K562 (cell line): ENCODE data around the gene COX11. TPM values are rescaled to one million over a fixed set of nuclear protein-coding genes. Genes with fewer than 3 reads are reported as not detected.

Source experiments
- ATAC-seq: fragments of 200-7000 bp; cut with Tn5 transposase; 3 replicates; pipeline ENCODE4 v1.9.1; 2020; ENCODE audit warnings: moderate library complexity
- BruUV-seq: library from RNA; stranded (reverse); fragments of 400-500 nt; replicated peaks from 2 replicates; lab custom pipeline; 2021; lab: Mats Ljungman, UMichigan
- CTCF ChIA-PET: fragments of 300-600 bp; formaldehyde crosslinking; extraction: SDS; loops from one replicate; lab custom pipeline; 2021; ENCODE audit warnings: low intra/inter-chr PET ratio; lab: Yijun Ruan, JAX
- POLR2A ChIA-PET: fragments of 300-600, 350-650 bp; sonication (Branson Sonifier 250); formaldehyde crosslinking; extraction: SDS; loops from one replicate; lab custom pipeline; 2021; ENCODE audit warnings: antibody characterized with exemption, inconsistent platforms; lab: Yijun Ruan, JAX
- DNase-seq, 4 experiments: peaks; one replicate each; pipeline versions ENCODE4 v3.0.0 to v3.0.0-alpha.2; 2011 to 2018; ENCODE audit warnings: low spot score in 3 of 4, mixed read lengths in 3 of 4; ENCODE audit errors: extremely low read depth in 1 of 4
- FAIRE-seq: peaks from 2 replicates; lab custom pipeline; 2011; peaks lifted over from hg19 to GRCh38; lab: Jason Lieb, UNC
- H2AFZ ChIP-seq: 2 replicates; pipeline ENCODE4 v1.6.0; 2011; ENCODE audit warnings: low read depth, low read length, control low read depth, inconsistent platforms
- H3K27ac ChIP-seq: fragments of 200-600 bp; 3 replicates; pipeline ENCODE4 v1.8.0; 2011; ENCODE audit warnings: low read depth, mild to moderate bottlenecking, control low read depth, inconsistent platforms, low read length, moderate library complexity, mixed read lengths; ENCODE audit errors: extremely low read depth
- H3K27me3 ChIP-seq, 2 experiments: fragments of 300-600 bp in 1 of 2; 2 replicates in 1 of 2; 3 replicates in 1 of 2; pipeline versions ENCODE4 v1.6.0 to v1.8.0; 2011; ENCODE audit warnings: inconsistent platforms in 2 of 2, low read length in 2 of 2, mild to moderate bottlenecking in 1 of 2, mixed read lengths in 1 of 2, moderate library complexity in 1 of 2; ENCODE audit not compliant: control insufficient read depth in 2 of 2, insufficient read depth in 2 of 2
- H3K36me3 ChIP-seq: fragments of 300-600 bp; 3 replicates; pipeline ENCODE4 v1.8.0; 2011; ENCODE audit warnings: mild to moderate bottlenecking, low read length, inconsistent platforms; ENCODE audit not compliant: control insufficient read depth, insufficient read depth
- H3K4me1 ChIP-seq, 2 experiments: fragments of 200-600 bp in 1 of 2; replicated peaks in 1 of 2; 2 replicates in 1 of 2; 3 replicates in 1 of 2; pipeline versions ENCODE4 v1.5.1 to v1.8.0; 2011; ENCODE audit warnings: inconsistent platforms in 2 of 2, low read length in 2 of 2, mild to moderate bottlenecking in 1 of 2, mixed read lengths in 1 of 2, moderate library complexity in 1 of 2; ENCODE audit not compliant: control insufficient read depth in 2 of 2, insufficient read depth in 2 of 2
- H3K4me2 ChIP-seq: 2 replicates; pipeline ENCODE4 v1.6.1; 2011; ENCODE audit warnings: low read length, control low read depth, inconsistent platforms, mixed read lengths; ENCODE audit not compliant: insufficient read depth
- H3K4me3 ChIP-seq: fragments of 200-600 bp; sonication (generic), shearing (Covaris generic); 2 replicates; pipeline ENCODE4 v1.5.1; 2016; ENCODE audit warnings: control low read depth, inconsistent platforms
- H3K79me2 ChIP-seq: fragments of 200-600 bp; 3 replicates; pipeline ENCODE4 v1.8.0; 2011; ENCODE audit warnings: low read length, inconsistent platforms; ENCODE audit not compliant: control insufficient read depth, insufficient read depth
- H3K9ac ChIP-seq, 2 experiments: 2 replicates each; pipeline versions ENCODE4 v1.6.0 to v1.6.1; 2011; ENCODE audit warnings: low read depth in 2 of 2, low read length in 2 of 2, control low read depth in 1 of 2, inconsistent platforms in 1 of 2, mild to moderate bottlenecking in 1 of 2, mixed read lengths in 1 of 2; ENCODE audit not compliant: insufficient read depth in 1 of 2
- H3K9me1 ChIP-seq: one replicate; pipeline ENCODE4 v1.6.0; 2011; ENCODE audit warnings: inconsistent platforms, mild to moderate bottlenecking, low read length, moderate library complexity; ENCODE audit not compliant: control insufficient read depth, insufficient read depth
- H3K9me3 ChIP-seq: replicated peaks from 2 replicates; pipeline ENCODE4 v1.5.1; 2011; ENCODE audit warnings: low read depth, low read length, inconsistent platforms; ENCODE audit not compliant: control insufficient read depth, insufficient read depth
- H4K20me1 ChIP-seq: replicated peaks from 2 replicates; pipeline ENCODE4 v1.6.1; 2011; ENCODE audit warnings: low read length, inconsistent platforms, mixed read lengths; ENCODE audit not compliant: control insufficient read depth, insufficient read depth
- KDM1A ChIP-seq, 2 experiments: fragments of 450-650 bp; IDR thresholded peaks; 2 replicates each; pipeline ENCODE4 v1.6.1; 2016; ENCODE audit warnings: mild to moderate bottlenecking in 2 of 2
- MEF2D ChIP-seq: conservative IDR thresholded peaks from 2 replicates; pipeline ENCODE4 v1.6.1; 2016; ENCODE audit warnings: low read depth, missing genetic modification characterization, missing compliant biosample characterization
- RBM34 ChIP-seq: fragments of 200-400 bp; formaldehyde crosslinking; IDR thresholded peaks from 2 replicates; pipeline ENCODE4 v1.6.1; 2018; ENCODE audit warnings: low read length, borderline replicate concordance; ENCODE audit not compliant: insufficient read depth
- SPI1 ChIP-seq: IDR thresholded peaks from 2 replicates; pipeline ENCODE4 v1.6.1; 2011; ENCODE audit warnings: low read depth, low read length, control low read depth, borderline replicate concordance
- TCF7L2 ChIP-seq: fragments of 150-350 bp; IDR thresholded peaks from 2 replicates; pipeline ENCODE4 v1.6.1; 2016; ENCODE audit warnings: low read depth, mild to moderate bottlenecking, low read length, moderate library complexity
- ZNF699 ChIP-seq: fragments of 250-450 bp; sonication (Bioruptor Pico); IDR thresholded peaks from 2 replicates; pipeline ENCODE4 v1.8.0; 2021; ENCODE audit warnings: mild to moderate bottlenecking, moderate library complexity; ENCODE audit not compliant: insufficient replicate concordance
- whole genome bisulfite sequencing: fragments of 100-300 bp; shearing (Covaris generic); methylation state at CpG from one replicate; pipeline ENCODE4 v1.1.6; 2016; ENCODE audit warnings: low coverage, mixed read lengths; ENCODE audit not compliant: insufficient coverage; ENCODE audit errors: missing lambda C conversion rate; 5-methylcytosine and 5-hydroxymethylcytosine counted together
- in situ Hi-C: fragments of 300-500 bp; cut with MboI; formaldehyde crosslinking; loops from 4 replicates; pipeline ENCODE4 v1.15.0; 2018; ENCODE audit warnings: inconsistent platforms, mixed read lengths
- intact Hi-C: fragments of 100-400 bp; cut with micrococcal nuclease; formaldehyde crosslinking; loops from 2 replicates; pipeline ENCODE4 v1.14.2; 2022
- polyA plus RNA-seq, 8 experiments: library from polyadenylated mRNA; depleted of rRNA in 4 of 8; stranded (reverse) in 5 of 8; unstranded in 3 of 8; fragments of >200 nt; fragmentation: Nextera tagmentation in 2 of 8; fragmentation: Illumina TruSeq in 1 of 8; extraction: Ambion mirVana in 2 of 8; extraction: Trizol in 1 of 8; gene quantifications; 2 replicates each; pipeline versions ENCODE4 v1.2.1 to v1.2.3, GENCODE V29; 2011 to 2014; ENCODE audit warnings: inconsistent platforms in 1 of 8, missing spikeins in 1 of 8
- total RNA-seq, 7 experiments: library from RNA; depleted of rRNA in 6 of 7; stranded (reverse); fragments of >200 nt in 6 of 7; fragmentation: Illumina TruSeq in 2 of 7; extraction: Trizol in 2 of 7; gene quantifications; 2 replicates each; pipeline versions ENCODE4 v1.2.1 to v1.2.3, GENCODE V29; 2011 to 2021; ENCODE audit warnings: low replicate concordance in 1 of 7
- TF ChIP-seq, protein P1 (sequence below): fragments of 250-450 bp; sonication (Bioruptor Pico); IDR thresholded peaks from 2 replicates; pipeline ENCODE4 v1.6.1; 2021; ENCODE audit warnings: mild to moderate bottlenecking
- TF ChIP-seq, protein P2 (sequence below): fragments of 250-450 bp; sonication (Bioruptor Pico); IDR thresholded peaks from 2 replicates; pipeline ENCODE4 v1.4.0; 2020; ENCODE audit warnings: mild to moderate bottlenecking, moderate library complexity
- TF ChIP-seq, protein P3 (sequence below): fragments of 450-650 bp; IDR thresholded peaks from 2 replicates; pipeline ENCODE4 v1.6.1; 2016; ENCODE audit warnings: missing biosample characterization, missing genetic modification characterization
- TF ChIP-seq, protein P4 (sequence below): sonication (generic); formaldehyde crosslinking; IDR thresholded peaks from 2 replicates; pipeline ENCODE4 v1.4.0; 2020; ENCODE audit warnings: mild to moderate bottlenecking, missing genetic modification reagents

The COX11 gene
- total and polyA plus RNA-seq, 9 of the 15 experiments (the other 6 are each of a cell fraction or from before 2014, with no cell fraction given): 18.5 to 112 (median 30.7) TPM

DNA sequence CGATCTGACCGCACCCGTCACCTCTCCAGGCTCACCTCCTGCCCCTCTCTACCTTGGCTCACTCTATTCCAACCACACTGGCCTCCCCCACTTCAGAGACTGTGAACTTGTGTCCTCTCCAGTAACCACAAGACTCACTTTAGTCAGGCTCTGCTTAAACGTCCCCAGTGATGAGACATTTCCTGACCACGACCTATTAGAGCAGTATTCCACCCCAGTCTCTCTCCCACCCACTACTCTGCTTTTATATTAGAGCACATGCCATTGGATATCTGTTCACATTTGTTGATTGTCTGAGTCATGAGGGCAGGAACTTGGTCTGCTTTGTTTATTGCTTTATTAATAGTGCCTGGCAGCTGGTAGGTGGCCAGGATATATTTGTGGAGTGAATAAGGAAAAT lies 20.1 kb downstream of the COX11 start (continued):
- TF ChIP-seq, protein P1, sequence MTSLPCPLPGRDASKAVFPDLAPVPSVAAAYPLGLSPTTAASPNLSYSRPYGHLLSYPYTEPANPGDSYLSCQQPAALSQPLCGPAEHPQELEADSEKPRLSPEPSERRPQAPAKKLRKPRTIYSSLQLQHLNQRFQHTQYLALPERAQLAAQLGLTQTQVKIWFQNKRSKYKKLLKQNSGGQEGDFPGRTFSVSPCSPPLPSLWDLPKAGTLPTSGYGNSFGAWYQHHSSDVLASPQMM (CRISPR knock-in tag): no peak
- TF ChIP-seq, protein P2, sequence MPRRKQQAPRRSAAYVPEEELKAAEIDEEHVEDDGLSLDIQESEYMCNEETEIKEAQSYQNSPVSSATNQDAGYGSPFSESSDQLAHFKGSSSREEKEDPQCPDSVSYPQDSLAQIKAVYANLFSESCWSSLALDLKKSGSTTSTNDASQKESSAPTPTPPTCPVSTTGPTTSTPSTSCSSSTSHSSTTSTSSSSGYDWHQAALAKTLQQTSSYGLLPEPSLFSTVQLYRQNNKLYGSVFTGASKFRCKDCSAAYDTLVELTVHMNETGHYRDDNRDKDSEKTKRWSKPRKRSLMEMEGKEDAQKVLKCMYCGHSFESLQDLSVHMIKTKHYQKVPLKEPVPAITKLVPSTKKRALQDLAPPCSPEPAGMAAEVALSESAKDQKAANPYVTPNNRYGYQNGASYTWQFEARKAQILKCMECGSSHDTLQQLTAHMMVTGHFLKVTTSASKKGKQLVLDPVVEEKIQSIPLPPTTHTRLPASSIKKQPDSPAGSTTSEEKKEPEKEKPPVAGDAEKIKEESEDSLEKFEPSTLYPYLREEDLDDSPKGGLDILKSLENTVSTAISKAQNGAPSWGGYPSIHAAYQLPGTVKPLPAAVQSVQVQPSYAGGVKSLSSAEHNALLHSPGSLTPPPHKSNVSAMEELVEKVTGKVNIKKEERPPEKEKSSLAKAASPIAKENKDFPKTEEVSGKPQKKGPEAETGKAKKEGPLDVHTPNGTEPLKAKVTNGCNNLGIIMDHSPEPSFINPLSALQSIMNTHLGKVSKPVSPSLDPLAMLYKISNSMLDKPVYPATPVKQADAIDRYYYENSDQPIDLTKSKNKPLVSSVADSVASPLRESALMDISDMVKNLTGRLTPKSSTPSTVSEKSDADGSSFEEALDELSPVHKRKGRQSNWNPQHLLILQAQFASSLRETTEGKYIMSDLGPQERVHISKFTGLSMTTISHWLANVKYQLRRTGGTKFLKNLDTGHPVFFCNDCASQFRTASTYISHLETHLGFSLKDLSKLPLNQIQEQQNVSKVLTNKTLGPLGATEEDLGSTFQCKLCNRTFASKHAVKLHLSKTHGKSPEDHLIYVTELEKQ: no peak
- TF ChIP-seq RBM34 (no peak), MEF2D (no peak), KDM1A (IDR thresholded peaks at IDR 0.05) (peak; percentile 26 to 42; a peak in 1 of 4 replicates)
- TF ChIP-seq, protein P3, sequence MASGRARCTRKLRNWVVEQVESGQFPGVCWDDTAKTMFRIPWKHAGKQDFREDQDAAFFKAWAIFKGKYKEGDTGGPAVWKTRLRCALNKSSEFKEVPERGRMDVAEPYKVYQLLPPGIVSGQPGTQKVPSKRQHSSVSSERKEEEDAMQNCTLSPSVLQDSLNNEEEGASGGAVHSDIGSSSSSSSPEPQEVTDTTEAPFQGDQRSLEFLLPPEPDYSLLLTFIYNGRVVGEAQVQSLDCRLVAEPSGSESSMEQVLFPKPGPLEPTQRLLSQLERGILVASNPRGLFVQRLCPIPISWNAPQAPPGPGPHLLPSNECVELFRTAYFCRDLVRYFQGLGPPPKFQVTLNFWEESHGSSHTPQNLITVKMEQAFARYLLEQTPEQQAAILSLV: no peak

DNA sequence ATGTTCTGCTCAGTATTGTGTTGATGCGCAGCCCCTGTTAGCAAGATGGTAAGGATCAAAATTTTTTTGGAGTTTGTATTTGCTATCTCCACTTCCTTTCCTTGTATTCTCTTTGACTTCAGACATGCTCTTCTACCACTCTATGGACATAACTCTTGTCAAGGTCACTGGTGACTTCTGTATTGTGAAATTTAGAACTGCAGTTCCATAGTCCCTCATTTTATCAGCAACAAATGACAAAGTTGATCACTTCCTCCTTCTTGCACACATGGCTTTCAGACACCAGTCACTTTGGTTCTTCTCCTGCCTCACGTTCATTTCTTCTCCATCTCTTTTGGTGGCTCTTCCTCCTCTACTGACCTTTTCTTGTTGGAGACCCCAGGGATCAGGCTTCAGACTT lies 21.1 kb downstream of the COX11 start:
- no peaks in the 10 kb centered on the region for H3K79me2 ChIP-seq
- BruUV-seq: no TSS peak
- H2AFZ ChIP-seq: no peak overlapping the region
- no peaks in the 10 kb centered on the region for H3K9me1 ChIP-seq
- H3K9ac ChIP-seq: no peak overlapping the region
- WGBS: 65% methylated on average over 2 of the region's 2 CpGs
- no peaks in the 10 kb centered on the region for H4K20me1 ChIP-seq
- ChIA-PET CTCF (no interaction called here), POLR2A (no interaction called here)
- no peak for FAIRE-seq
- no peak for ATAC-seq
- H3K4me1 ChIP-seq: peaks cover 0 to 3% of the 10 kb centered on the region in 2 experiments; a peak in 3 of 5 replicates
- no peaks in the 10 kb centered on the region for H3K27me3 ChIP-seq
- H3K9me3 ChIP-seq: no peaks in the 10 kb centered on the region
- peaks cover 18% of the 10 kb centered on the region; the same call in 2 of the 3 replicates for H3K36me3 ChIP-seq
- no peak overlapping the region for H3K27ac ChIP-seq
- H3K4me3 ChIP-seq: no peak overlapping the region
- no peak for DNase-seq
- in situ Hi-C loops: no loop called here
- intact Hi-C loops: no loop called here
- no peak overlapping the region for H3K4me2 ChIP-seq
- TF ChIP-seq ZNF699 (CRISPR knock-in tag) (no peak), TCF7L2 (no peak), SPI1 (peak; percentile 59; the same call in 1 of the 2 replicates)
- TF ChIP-seq, protein P4, sequence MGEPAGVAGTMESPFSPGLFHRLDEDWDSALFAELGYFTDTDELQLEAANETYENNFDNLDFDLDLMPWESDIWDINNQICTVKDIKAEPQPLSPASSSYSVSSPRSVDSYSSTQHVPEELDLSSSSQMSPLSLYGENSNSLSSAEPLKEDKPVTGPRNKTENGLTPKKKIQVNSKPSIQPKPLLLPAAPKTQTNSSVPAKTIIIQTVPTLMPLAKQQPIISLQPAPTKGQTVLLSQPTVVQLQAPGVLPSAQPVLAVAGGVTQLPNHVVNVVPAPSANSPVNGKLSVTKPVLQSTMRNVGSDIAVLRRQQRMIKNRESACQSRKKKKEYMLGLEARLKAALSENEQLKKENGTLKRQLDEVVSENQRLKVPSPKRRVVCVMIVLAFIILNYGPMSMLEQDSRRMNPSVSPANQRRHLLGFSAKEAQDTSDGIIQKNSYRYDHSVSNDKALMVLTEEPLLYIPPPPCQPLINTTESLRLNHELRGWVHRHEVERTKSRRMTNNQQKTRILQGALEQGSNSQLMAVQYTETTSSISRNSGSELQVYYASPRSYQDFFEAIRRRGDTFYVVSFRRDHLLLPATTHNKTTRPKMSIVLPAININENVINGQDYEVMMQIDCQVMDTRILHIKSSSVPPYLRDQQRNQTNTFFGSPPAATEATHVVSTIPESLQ (CRISPR knock-in tag): no peak
